HG02759 (cell line): ENCODE results near the gene RASSF7.
"Not testable (repeated sequence)": the region's sequence is repeated elsewhere in the genome, so short reads cannot be mapped to it uniquely, and the experiment has no call there.

Source experiments
- ATAC-seq: cut with Tn5 transposase; IDR thresholded peaks from one replicate; pipeline ENCODE4 v1.9.1; 2021; ENCODE audit warnings: mild to moderate bottlenecking, moderate library complexity; ENCODE audit not compliant: unreplicated experiment

The RASSF7 gene

DNA sequence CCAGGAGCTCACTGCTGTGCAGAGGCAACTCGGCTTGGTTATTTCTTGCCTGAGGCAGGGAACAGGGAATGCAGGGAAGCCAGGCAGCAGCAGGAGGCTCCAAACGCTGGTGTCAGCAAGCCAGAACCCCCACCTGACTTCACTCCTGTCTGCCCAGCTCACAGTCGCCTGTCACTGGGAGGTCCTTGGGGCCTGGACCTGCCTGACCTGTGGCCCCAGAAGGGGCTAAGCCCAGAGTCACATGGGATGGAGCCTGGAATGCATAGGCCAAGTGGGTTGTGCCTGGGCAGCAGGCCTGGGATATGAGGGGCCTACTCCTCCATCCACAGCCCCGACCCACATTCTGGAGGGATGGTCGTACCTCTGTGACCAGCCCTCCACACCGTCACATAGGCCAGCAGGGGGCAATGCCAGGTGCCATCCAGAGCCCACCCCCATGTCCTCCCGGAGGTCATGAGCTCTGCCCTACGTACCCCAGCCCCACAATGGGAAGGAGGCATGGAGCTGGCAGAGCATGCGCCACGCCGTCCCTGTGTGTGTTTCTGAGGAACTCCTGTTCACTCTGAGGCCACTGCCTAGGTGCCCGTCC is 5.2 kb downstream of the RASSF7 start:
- ATAC-seq: no peak

DNA sequence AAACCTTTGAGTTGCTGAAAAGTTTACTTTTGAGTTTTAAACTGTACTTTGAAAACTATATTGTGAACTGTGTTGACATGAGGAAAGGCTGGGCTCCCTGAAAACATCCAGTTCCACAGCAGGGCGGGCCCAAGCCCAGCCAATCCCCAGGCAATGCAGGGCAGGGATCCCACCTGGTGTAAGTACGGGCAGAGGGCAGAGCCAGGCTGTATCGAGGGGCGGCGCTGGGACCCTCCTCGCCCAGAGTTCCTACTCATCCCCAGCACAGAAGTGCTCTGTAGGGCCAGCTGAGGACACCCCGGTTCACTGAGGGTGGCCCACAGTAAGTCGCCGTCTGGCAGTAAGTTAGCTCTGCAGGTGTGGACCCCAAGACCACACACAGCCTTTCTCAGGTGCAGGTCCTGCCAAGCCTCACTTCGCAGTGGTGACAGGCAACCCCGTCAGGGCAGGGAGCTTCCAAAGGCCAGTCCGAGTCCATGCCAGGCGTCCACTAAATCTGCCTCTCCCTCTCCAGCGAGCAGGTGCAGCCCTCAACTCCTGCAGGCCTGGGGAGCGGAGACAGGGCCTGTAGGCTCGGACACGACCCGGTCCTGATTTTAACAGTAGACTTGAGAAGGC is 6.3 kb downstream of the RASSF7 start:
- no peak for ATAC-seq

DNA sequence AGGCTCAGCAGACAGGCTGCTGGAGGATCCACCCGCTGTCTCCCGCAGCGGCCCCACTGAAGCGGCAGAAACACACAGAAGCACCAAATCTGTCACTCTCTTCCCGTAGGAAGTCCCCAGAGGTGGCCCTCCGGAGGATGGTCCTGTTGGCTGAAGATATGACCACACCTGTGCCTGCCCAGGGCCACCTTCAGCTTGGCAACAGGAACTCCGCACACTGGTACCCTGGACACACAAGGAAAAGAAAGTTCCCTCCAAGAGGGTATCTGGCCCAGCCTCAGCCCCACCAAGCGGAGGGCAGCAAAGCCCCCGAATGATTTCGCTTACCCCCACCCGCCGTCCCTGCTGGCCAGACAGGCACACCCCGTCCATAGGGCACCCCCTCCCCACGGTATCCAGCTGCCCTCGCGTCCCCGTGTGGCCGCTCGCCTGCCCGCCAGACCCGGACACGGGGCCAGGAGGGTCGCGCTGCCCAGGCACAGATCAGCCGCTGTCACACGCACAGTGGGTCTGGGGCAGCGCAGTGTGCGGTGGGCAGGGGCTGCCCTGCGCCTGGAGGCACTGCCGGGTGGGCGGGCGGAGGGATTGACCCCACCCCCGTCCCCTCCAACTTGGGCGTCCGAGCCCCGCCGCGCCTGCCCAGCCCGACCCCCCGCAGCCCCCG is 7.0 kb downstream of the RASSF7 start:
- ATAC-seq: no peak

DNA sequence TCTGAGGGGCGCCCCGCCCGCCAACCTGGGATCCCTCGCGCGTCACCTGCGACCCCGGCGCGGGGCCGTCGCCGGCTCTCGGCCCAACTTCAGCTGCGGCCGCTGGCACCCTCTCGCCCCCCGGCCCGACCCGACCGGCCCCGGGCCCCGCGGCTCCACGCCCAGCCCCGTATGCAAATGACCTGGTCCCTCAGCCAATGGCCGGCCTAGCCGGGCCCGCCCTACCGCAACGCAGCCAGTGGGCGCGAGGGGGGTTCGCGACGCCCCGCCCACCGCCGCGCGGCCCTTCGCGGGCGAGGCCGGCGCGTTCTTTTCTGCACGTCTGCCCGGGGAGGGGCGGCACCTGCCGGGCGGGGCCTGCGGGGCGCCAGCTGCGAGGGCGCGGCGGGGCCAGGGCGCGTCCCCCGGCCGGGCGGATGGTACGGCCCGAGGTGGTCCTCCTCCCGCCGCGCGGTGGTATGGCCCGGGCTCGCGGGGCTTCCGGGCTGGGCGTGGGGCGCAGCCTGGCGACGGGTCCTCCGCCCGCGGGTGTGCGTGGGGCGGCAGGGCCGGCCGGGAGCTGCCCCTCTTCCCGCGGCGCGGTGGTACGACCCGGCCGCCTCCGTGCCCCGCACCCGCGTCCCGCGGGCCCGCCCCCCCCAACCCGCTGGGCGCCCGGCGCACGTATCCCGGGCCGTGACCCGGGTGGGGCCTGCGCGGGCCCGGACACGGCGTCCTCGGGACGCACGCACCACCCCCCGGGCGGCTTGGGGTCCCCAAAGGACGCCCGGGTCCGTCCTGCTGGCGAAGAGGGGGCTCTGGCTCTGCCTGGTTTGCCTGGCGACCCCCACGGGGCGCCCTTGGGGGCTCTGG is 7.8 kb downstream of the RASSF7 start:
- peak; percentile 90 for ATAC-seq

DNA sequence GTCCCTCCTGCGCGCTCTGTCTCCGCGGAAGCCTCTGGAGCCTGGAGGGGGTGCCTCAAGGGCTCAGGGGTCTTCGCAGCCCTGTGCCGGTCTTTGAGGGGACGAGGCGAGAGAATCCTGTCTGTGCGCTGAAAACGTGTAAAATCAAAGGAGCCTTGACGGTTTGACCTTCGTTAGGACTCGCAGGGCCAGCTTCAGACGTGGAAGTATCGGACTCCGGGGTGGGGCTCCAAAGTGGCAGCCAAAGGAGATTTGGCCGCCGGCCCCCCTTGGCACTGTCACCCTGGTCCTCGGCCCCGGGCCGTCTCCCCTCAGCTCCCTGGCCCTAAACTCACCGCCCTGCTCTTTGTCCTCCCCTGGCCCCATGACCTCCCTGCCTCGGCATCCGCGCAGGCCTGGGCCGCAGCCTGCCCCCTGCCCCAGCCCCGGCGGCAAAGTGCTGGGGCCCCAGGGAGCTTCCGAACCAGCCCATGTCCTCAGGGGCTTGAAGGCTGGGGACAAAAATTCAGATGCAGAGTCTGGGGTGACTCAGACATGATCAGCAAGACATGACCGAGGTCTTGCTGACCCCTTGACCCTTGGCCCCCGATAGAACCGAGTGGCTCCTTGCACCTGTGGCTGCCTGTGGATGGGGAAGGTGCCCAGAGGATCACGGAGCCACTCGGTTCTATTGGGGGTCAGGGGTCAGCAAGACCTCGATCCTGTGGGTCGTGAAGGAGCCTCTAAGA is 8.6 kb downstream of the RASSF7 start:
- no peak for ATAC-seq

DNA sequence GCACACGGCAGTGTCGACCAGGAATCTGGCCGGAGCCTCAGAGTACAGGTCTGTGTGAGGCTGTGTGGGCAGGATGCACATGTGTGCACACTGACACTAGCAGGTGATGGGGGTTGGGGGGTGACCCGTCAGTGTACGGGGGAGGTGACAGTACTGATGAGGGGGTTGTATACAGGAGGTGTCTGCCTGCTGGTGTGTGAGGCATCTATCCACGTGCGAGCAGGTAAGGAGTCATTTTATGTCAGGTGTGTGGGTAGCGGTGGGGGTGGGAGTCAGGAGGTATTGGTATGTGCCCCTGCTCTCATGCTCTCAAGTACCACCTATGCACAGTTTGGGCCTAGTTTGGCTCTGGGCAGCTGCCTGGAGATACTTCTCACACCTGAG is 11.0 kb downstream of the RASSF7 start:
- ATAC-seq: no peak

DNA sequence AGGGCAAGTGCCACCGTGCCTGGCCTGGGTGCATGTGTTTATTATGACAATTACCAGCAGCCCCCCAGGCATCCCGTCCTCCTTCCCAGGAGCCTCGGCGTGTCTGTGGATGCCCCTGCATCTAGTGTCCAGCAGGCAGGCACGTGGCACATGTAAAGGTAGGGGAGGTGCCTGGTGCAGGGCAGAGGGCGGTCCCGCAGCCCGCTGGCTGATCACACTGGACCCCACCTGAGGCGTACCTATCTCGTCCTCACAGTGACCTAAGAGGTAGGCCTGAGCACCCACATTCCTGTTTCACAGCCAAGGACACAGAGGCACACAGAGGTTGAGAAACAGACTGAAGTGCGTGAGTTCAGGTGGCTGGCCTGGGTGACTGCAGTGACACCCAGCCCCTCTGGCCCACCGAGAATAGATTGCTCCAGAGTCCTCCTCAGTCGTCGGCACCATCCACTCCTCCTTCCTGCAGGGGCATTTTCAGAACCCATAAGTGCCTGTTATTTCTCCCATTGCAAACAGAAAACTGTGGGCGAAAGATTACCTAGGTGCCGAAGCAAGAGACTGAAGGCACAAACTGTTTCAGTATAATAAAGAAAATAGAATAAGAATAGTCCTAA is 12.5 kb downstream of the RASSF7 start:
- ATAC-seq: no peak

DNA sequence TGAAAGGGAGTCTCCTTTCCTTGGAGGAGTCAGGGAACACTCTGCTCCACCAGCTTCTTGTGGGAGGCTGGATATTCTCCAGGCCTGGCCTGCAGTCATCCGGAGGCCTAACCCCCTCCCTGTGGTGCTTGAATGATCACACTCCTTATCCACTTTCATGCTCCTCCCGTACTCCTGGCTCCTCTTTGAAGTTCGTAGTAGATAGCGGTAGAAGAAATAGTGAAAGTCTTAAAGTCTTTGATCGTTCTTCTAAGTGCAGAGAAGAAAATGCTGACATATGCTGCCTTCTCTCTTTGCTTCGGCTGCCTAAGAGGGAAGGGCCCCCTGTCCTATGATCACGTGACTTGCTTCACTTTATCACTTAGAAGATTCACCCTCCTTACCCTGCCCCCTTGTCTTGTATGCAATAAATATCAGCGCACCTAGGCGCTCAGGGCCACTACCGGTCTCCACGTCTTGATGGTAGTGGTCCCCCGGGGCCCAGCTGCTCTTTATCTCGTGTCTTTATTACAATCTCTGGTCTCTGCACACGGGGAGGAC is 13.3 kb downstream of the RASSF7 start:
- ATAC-seq: not testable (repeated sequence)

DNA sequence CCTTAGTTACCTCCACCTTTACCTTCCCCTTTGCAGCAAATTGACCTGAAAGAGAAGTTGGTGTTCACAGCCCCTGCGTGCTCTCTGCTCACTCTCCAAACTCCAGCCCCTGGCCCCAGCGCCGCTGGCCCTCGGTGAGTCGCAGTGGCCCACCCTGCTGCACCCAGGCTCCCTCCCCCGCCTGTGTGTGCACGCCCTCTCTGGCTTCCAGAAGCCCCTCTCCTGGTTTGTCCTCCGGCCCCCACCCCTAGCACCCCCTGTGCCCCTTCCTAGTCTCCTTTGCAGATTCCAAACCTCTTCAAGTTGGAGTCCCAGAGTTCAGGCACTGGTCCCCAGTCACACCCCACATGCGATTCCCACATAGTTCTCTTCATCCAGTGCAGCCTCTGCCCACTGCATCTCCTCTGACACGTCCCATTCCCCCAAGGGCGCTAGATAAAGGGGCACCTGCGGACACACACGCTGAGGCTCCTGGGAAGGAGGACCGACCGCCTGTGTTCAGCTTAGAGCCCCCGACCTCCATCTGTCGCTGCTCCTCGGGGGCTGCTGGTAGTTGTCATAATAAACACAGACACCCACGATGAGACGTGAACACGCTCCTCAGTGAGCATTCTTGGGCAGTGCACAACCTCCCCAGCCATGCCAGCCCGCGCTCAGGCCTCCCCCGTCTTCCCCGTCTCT is 14.0 kb downstream of the RASSF7 start:
- no peak for ATAC-seq

DNA sequence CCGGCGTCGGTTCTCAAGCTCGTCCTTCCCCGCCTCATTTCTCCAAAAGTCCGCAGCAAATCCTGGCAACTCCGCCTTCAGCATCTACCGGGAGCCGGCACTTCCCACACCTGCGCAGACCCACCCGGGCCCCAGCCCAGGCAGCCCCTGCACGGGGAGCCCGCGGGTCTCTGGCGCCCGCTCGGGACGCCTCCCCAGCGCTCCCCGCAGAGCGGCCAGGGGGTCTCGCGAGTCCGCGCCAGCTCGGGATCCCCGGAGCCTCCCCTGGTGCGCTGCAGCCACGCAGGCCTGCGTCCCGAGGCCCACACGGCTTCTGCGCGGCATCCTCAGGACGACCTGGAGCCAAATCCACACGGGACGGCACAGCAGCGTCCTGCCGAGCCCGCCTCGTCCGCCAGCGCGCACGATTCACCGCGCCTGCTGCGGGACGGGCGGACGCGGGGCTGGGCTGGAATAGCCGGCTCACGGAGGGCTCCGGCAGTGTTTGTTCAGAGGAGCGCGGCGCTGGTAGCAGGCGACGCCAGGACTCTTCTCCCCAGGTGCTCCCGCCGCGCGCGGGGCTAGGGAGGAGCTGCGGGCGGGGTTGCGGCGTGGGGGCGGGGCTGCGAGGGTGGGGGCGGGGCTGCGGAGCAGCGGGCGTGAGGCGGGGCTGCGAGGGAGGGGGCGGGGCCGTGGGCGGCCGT is 14.7 kb downstream of the RASSF7 start:
- ATAC-seq: peak; percentile 51

DNA sequence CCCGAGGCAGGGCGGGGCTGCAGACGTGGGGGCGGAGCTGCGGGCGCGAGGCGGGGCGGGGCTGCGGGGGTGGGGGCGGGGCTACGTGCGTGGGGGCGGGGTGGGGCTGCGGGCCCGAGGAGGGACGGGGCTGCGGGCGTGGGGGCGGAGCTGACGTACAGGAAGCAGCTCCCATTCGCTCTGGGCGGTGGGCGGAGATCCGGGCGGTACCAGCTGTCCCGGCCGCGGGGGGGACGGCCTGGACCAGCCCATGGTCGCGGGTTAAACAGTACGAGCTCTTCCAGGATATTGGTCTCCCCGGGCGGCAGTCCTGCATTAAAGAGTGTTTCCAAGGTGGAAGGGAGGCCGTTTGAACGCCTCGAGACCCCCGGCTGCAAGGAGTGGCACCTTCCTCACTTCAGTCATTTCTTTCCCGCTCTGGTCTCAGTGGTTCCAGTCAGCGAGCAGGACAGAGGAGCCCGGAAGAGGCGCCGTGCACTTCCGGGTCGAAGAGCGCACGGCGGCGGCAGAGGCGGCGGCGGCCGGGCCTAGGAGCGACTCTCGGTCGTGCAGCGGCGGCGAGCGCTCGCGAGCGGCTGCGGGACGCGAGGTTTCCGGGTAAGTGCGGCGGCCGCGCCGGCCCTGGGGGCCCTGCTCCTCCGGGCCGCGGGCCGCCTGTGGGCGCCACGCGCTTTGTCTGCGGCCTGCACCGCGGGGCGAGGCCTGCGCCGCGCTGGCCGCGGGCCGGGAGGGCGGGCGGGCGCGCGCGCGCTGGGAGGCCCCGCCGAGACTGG is 15.4 kb downstream of the RASSF7 start, which contains the start of gene PHRF1:
TSS of gene PHRF1 (plus strand) at position 475 of the 773 bp plus-strand sequence. CDS start 5,043 bp downstream, outside the sequence.
- peak; percentile 84 for ATAC-seq

DNA sequence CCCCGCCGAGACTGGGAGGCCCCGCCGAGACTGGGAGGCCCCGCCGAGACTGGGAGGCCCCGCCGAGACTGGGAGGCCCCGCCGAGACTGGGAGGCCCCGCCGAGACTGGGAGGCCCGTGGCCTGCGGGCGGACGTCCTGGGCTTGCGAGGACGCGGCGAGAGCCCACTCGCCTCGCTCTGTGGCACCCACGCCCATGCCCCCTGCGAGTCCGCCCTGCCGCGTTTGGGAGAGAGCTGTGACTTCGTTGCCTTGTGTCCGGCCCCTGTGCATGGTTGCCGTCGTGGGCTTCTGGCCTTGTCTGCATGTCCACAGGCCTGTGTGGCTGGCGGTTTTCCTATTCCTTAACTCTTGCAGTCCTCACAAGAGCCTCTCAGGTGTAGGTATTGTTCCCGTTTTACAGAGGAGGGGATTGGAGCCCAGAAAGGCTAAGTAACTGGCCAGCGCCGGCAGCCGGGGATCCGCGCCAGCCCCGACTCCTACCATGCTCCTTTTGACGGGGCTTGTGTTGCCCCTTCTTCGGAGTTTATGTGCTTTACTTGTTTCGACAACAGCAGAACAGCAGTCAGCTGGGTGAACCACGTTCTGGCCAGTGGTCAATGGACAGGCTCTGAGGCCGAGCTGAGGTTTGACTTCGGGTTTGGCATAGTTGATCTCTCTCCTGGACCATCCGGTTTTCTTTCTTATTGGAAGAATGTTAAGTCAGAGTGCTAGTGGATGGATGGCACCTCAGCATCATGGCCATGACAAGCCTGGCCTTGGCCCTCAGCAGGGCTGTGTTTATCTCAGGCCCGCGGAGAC is 16.2 kb downstream of the RASSF7 start:
- no peak for ATAC-seq

DNA sequence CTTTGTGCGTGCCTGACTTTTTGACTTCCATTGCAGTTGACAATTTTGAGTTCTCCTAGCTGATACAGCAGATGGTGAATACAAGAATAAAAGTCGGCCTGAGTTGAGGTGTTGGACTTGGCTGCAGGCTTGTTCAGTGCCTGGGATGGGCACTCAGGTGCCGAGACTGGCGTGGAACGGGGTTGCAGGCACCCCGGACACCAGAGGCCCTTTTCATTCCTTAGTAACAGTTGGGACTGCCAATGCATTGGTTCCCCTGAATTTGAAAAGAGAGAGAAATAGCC is 16.8 kb downstream of the RASSF7 start:
- ATAC-seq: no peak

DNA sequence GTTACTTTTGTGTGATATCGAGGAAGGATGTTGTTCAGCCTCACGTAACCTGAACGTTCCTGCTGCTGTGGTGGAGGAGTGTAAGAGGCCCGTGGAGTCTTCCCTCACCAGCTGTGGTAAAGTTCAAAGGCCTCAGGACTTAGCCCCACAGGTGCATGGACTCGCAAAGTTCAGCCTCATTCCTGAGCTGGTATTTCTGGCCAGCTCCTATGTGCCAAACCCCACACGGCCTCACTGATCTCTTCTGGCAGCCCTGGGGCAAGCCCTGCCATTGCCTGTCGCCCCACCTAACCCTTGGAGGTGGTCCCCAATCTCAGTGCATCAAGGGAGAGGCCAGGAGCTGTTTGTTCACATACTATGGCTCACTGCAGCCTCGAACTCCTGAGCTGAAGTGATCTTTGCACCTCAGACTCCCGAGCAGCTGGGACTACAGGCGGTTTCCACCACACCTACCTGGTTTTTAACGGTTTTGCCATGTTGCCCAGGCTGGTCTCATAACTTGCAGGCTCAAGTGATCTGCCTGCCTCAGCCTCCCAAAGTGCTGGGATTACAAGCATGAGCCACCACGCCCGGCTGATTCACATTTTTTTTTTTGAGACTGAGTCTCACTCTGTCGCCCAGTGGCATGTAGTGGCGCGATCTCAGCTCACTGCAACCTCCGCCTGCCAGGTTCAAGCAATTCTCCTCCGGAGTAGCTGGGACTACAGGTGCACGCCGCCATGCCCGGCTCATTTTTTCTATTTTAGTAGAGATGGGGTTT is 17.7 kb downstream of the RASSF7 start:
- ATAC-seq: no peak

DNA sequence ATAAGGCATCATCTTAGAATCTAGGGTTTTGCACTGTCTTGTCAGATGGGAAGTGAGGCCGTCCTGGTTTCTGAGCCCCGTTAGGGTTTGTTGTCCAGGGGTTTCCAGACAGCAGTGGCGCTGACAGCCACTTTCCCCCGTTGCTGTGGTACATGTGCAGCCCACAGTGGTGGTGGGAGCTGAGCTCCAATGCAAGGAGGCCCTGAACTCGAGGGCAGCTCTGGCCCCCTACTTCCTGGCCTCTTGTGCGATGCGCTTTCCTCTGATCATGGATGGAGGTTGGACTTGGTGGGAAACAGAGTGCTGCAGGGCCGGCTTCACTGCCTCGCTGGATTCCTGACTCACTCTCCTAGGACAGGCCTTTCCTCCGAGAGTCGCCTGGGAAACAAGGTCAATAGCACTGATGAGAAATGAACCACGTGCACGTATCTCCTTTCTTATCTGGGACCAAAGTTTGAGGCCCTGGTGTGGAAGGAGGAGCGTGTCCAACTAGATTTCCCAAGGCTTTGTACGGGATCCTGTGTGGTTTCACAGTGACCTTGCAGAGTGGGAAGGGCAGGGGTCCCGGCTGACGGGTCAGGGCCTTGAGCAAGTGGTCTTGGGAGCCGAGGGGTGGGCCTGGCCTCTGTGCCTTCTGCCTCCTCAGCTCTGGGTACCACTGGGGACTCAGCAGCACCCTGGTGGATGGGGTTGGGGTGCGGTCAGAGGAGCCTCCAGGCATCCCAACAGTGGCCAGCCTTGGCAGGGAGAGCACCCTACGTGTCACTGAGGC is 19.2 kb downstream of the RASSF7 start:
- no peak for ATAC-seq

DNA sequence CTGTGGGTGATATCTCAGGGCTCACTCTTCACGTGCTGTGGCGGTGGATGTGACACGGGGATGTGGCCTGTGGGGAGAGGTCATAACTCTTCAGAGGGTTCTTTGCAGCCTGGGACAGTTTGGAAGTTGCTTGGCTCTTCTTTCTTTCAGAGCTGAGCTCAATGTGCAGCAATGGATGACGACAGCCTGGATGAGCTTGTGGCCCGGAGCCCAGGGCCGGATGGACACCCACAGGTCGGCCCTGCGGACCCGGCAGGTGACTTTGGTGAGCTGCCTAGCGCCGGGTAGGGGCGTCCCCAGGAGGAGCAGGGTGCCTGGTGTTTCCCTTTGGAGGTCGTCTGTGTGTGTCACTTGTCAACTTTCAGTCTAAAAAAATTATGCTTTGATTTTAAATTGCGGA is 20.6 kb downstream of the RASSF7 start:
- no peak for ATAC-seq
